ENCODE results near the gene KDM4B. TPM values are rescaled to one million over a fixed set of nuclear protein-coding genes. Genes with fewer than 3 reads are reported as not detected.

The KDM4B gene
- total RNA-seq, 1 donor: 22.1 TPM

DNA sequence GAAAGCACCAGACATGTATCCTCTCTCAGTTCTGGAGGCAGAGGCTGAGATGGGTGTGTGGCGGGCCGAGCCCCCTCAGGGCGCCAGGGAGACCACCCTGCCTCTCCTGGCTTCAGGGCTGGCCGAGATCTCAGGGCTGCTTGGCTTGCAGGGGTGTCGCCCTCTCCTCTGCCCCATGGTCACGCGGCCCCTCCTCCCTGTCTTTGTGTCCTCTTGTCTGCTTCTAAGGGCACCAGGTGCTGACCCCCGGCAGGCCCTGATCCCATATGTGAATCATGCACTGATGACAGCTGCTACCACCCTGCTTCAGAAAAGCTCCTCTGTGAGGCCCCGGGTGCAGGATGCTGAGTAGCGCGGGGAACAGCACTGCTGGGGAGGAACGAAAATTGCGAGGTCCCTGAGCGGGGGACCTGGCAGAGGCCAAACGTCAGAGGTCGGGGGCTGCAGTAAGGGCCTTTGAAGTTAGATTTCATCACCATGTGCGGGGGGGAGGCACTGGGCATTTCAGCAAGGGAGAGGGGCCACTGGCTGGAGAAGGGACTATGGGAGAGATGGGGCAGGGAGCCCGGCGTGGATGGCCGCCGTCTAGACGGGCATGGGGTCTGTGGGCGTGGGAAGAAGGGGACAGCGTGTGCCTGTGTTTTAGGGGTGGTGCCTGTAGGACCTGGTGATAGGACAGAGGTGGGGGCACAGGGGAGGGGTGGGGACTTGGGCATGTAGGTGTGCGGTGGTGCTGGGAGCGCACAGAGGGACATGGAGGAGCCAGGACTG, 125.2 kb downstream of the KDM4B start:
- Histone ChIP-seq H3K36me3 (ENCODE audit: insufficient read depth, low read length) (peaks cover 14% of the 10 kb centered on the region), H3K4me1 (ENCODE audit: insufficient read depth, low read length) (peaks cover 10% of the 10 kb centered on the region), H2AFZ (ENCODE audit: low read length) (no peak overlapping the region), H3K4me2 (ENCODE audit: insufficient read depth, low read length) (no peak overlapping the region), H3K4me3 (ENCODE audit: insufficient read depth, low read length) (no peak overlapping the region), H3K9me3 (ENCODE audit: low read depth, low read length) (peaks cover 1% of the 10 kb centered on the region), H3K27ac (ENCODE audit: low read depth, low read length) (no peak overlapping the region), H3K79me2 (ENCODE audit: insufficient read depth, low read length) (no peaks in the 10 kb centered on the region), H3K27me3 (ENCODE audit: insufficient read depth, low read length) (no peaks in the 10 kb centered on the region), H4K20me1 (ENCODE audit: insufficient read depth, low read length) (peaks cover 12% of the 10 kb centered on the region)
- DNase-seq (ENCODE audit: insufficient read length, low spot score, missing footprints): no peak
- TF ChIP-seq CTCF (IDR thresholded peaks at IDR 0.05; ENCODE audit: extremely low read depth, low read depth, low read length): no peak

DNA sequence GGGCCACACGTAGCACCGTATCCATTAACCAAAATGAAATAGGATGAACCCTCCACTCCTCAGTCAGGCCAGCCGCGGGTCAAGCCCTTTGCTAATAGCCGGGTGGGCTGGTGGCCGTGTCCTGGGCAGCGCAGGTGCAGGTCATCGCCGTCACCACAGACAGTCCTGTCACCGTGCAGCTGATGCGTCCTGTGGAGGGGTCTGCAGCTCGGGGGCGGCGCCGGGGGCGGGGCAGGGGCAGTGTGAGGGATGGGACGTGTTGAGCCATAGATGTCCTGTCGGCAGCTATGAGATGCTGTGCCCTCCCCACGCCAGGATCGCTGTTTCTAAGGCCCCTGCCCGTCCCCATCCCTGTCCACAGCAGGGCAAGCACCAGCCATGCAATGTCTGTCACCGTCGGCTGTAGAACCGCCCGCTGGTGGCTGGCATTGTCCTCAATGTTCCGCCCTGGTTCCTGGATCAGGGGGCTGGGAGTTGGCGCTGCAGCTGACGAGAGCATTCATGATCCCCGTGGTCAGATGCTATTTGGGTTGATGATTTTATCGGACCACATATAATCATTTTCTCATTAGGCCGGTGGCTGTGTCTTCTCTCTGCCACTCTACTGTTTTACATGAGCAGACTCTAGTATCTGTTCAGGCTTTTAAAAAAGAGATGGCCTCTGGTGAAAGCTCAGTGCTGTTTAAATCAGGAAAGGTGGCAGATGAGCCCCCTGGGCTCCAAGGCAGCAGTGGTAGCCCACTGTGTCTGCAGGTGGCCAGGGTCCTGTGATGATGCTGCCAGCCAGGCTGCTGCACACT, 126.1 kb downstream of the KDM4B start:
- Histone ChIP-seq H3K36me3 (ENCODE audit: insufficient read depth, low read length) (peaks cover 16% of the 10 kb centered on the region), H3K27ac (ENCODE audit: low read depth, low read length) (no peak overlapping the region), H3K4me1 (ENCODE audit: insufficient read depth, low read length) (peaks cover 10% of the 10 kb centered on the region), H3K4me2 (ENCODE audit: insufficient read depth, low read length) (no peak overlapping the region), H2AFZ (ENCODE audit: low read length) (no peak overlapping the region), H4K20me1 (ENCODE audit: insufficient read depth, low read length) (peaks cover 12% of the 10 kb centered on the region), H3K27me3 (ENCODE audit: insufficient read depth, low read length) (no peaks in the 10 kb centered on the region), H3K4me3 (ENCODE audit: insufficient read depth, low read length) (no peak overlapping the region), H3K9me3 (ENCODE audit: low read depth, low read length) (peaks cover 3% of the 10 kb centered on the region), H3K79me2 (ENCODE audit: insufficient read depth, low read length) (no peaks in the 10 kb centered on the region)
- TF ChIP-seq CTCF (IDR thresholded peaks at IDR 0.05; ENCODE audit: extremely low read depth, low read depth, low read length): no peak
- DNase-seq (ENCODE audit: insufficient read length, low spot score, missing footprints): no peak

GRCh38 chr19:5095568-5095850, 126.6 kb downstream of the KDM4B start:
- Histone ChIP-seq H3K36me3 (ENCODE audit: insufficient read depth, low read length) (peaks cover 19% of the 10 kb centered on the region), H3K9me3 (ENCODE audit: low read depth, low read length) (peaks cover 3% of the 10 kb centered on the region), H3K27me3 (ENCODE audit: insufficient read depth, low read length) (no peaks in the 10 kb centered on the region), H3K79me2 (ENCODE audit: insufficient read depth, low read length) (no peaks in the 10 kb centered on the region), H3K4me3 (ENCODE audit: insufficient read depth, low read length) (no peak overlapping the region), H3K4me2 (ENCODE audit: insufficient read depth, low read length) (no peak overlapping the region), H3K27ac (ENCODE audit: low read depth, low read length) (no peak overlapping the region), H3K4me1 (ENCODE audit: insufficient read depth, low read length) (peaks cover 10% of the 10 kb centered on the region), H4K20me1 (ENCODE audit: insufficient read depth, low read length) (peaks cover 12% of the 10 kb centered on the region), H2AFZ (ENCODE audit: low read length) (no peak overlapping the region)
- no peak for TF ChIP-seq CTCF (IDR thresholded peaks at IDR 0.05; ENCODE audit: extremely low read depth, low read depth, low read length)
- DNase-seq (ENCODE audit: insufficient read length, low spot score, missing footprints): no peak

DNA sequence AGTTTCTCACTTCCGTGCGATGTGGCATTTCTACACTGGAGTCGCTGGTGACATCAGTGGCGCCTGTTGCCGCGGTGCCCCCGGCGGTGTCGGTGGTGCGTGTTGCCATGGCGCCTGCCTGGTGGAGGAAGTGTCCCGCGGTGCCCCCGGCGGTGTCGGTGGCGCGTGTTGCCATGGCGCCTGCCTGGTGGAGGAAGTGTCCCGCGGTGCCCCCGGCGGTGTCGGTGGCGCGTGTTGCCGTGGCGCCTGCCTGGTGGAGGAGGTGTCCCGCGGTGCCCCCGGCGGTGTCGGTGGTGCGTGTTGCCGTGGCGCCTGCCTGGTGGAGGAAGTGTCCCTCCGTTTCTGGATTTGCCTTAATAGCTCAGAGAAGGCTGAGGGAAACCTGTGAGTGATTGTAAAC, 127.6 kb downstream of the KDM4B start:
- Histone ChIP-seq H3K27me3 (ENCODE audit: insufficient read depth, low read length) (no peaks in the 10 kb centered on the region), H2AFZ (ENCODE audit: low read length) (no peak overlapping the region), H4K20me1 (ENCODE audit: insufficient read depth, low read length) (peaks cover 7% of the 10 kb centered on the region), H3K4me3 (ENCODE audit: insufficient read depth, low read length) (no peak overlapping the region), H3K4me2 (ENCODE audit: insufficient read depth, low read length) (no peak overlapping the region), H3K27ac (ENCODE audit: low read depth, low read length) (no peak overlapping the region), H3K4me1 (ENCODE audit: insufficient read depth, low read length) (no peaks in the 10 kb centered on the region), H3K9me3 (ENCODE audit: low read depth, low read length) (peaks cover 3% of the 10 kb centered on the region), H3K79me2 (ENCODE audit: insufficient read depth, low read length) (no peaks in the 10 kb centered on the region), H3K36me3 (ENCODE audit: insufficient read depth, low read length) (peaks cover 19% of the 10 kb centered on the region)
- no peak for DNase-seq (ENCODE audit: insufficient read length, low spot score, missing footprints)
- TF ChIP-seq CTCF (IDR thresholded peaks at IDR 0.05; ENCODE audit: extremely low read depth, low read depth, low read length): no peak
